GM18951 (cell line): ENCODE measurements around the gene C17orf114.

ENCODE experiments used
- POLR2A ChIP-seq: IDR thresholded peaks from 4 replicates; pipeline ENCODE4 v1.6.1; 2011; ENCODE audit warnings: mild to moderate bottlenecking; ENCODE audit not compliant: insufficient read length, insufficient read depth; ENCODE audit errors: extremely low read depth
- in situ Hi-C: fragments of 300-500 bp; cut with MboI; formaldehyde crosslinking; loops from one replicate; pipeline ENCODE4 v1.12.0; 2022; ENCODE audit warnings: low sequenced_read_pairs, mixed read lengths, inconsistent platforms; ENCODE audit not compliant: unreplicated experiment

The C17orf114 gene

GRCh38 chr17:4789701-4789950 lies 12.5 kb downstream of the C17orf114 start:
- in situ Hi-C loops = no loop called here
- no peak for TF ChIP-seq POLR2A

GRCh38 chr17:4788807-4789700 lies 13.1 kb downstream of the C17orf114 start, which contains the start of gene GLTPD2:
GLTPD2 (plus strand) TSS chr17:4788964; CDS start chr17:4789012, 48 bp downstream.
- TF ChIP-seq POLR2A = no peak
- in situ Hi-C loops = no loop called here

GRCh38 chr17:4788159-4788806 lies 13.8 kb downstream of the C17orf114 start:
- in situ Hi-C loops = no loop called here
- TF ChIP-seq POLR2A = no peak

- in situ Hi-C loops = no loop called here
- no peak for TF ChIP-seq POLR2A
Measured at GRCh38 chr17:4786516-4786915, 15.6 kb downstream of the C17orf114 start.

GRCh38 chr17:4786106-4786511 lies 16.0 kb downstream of the C17orf114 start, which contains the start of gene VMO1:
VMO1 (minus strand) TSS chr17:4786364; CDS start chr17:4786352, 12 bp downstream.
- in situ Hi-C loops = no loop called here
- TF ChIP-seq POLR2A = no peak

GRCh38 chr17:4785311-4786105 lies 16.6 kb downstream of the C17orf114 start:
- in situ Hi-C loops = no loop called here
- no peak for TF ChIP-seq POLR2A

GRCh38 chr17:4782652-4783051 lies 19.5 kb downstream of the C17orf114 start:
- in situ Hi-C loops = no loop called here
- TF ChIP-seq POLR2A = no peak

GRCh38 chr17:4780325-4780955 lies 21.7 kb downstream of the C17orf114 start:
- TF ChIP-seq POLR2A = no peak
- in situ Hi-C loops = no loop called here

- in situ Hi-C loops = no loop called here
- no peak for TF ChIP-seq POLR2A
Measured at GRCh38 chr17:4777969-4778760, 24.0 kb downstream of the C17orf114 start.

GRCh38 chr17:4772235-4772613 lies 29.9 kb downstream of the C17orf114 start:
- in situ Hi-C loops = no loop called here
- TF ChIP-seq POLR2A = no peak

GRCh38 chr17:4771519-4772234 lies 30.5 kb downstream of the C17orf114 start, which contains the start of gene TM4SF5:
TM4SF5 (plus strand) TSS chr17:4771886; CDS start chr17:4771923, 37 bp downstream.
- in situ Hi-C loops = no loop called here
- TF ChIP-seq POLR2A = no peak
